GM13976 (cell line): ENCODE data around the gene CRELD1.

ENCODE experiments used
- DNase-seq: peaks from one replicate; pipeline ENCODE4 v3.0.0; 2012; ENCODE audit warnings: low spot score
- in situ Hi-C: fragments of 300-500 bp; cut with MboI; formaldehyde crosslinking; loops from one replicate; pipeline ENCODE4 v1.12.0; 2022; ENCODE audit warnings: low sequenced_read_pairs, mixed read lengths, inconsistent platforms; ENCODE audit not compliant: unreplicated experiment
- TF ChIP-seq, protein P1 (sequence below): IDR thresholded peaks from 2 replicates; pipeline ENCODE4 v1.5.1; 2012; ENCODE audit warnings: borderline replicate concordance, mild to moderate bottlenecking; ENCODE audit not compliant: insufficient read depth; ENCODE audit errors: extremely low read depth, missing control alignments, control extremely low read depth

The CRELD1 gene

DNA sequence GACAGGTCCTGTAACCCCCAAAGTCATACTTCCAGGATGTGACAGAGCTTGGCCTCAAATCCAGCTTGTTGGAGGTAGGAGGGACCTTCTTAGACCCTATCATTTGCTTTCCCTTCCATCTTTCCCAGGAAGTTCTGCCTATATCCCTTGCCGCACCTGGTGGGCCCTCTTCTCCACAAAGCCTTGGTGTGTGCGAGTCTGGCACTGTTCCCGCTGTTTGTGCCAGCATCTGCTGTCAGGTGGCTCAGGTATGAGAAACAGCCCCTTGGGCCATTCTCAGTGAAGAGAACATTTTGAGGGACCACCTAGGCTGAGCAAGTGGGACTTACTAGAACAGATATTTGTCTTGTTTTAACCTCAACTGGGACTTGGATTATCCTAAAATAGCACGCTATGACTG lies 29.7 kb upstream of the CRELD1 start:
- in situ Hi-C loops = no loop called here

GRCh38 chr3:9906480-9906879 lies 27.2 kb upstream of the CRELD1 start:
- in situ Hi-C loops = no loop called here
- TF ChIP-seq, protein P1, sequence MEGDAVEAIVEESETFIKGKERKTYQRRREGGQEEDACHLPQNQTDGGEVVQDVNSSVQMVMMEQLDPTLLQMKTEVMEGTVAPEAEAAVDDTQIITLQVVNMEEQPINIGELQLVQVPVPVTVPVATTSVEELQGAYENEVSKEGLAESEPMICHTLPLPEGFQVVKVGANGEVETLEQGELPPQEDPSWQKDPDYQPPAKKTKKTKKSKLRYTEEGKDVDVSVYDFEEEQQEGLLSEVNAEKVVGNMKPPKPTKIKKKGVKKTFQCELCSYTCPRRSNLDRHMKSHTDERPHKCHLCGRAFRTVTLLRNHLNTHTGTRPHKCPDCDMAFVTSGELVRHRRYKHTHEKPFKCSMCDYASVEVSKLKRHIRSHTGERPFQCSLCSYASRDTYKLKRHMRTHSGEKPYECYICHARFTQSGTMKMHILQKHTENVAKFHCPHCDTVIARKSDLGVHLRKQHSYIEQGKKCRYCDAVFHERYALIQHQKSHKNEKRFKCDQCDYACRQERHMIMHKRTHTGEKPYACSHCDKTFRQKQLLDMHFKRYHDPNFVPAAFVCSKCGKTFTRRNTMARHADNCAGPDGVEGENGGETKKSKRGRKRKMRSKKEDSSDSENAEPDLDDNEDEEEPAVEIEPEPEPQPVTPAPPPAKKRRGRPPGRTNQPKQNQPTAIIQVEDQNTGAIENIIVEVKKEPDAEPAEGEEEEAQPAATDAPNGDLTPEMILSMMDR = no peak
- DNase-seq = no peak

More for the DNA sequence above, 29.7 kb upstream of the CRELD1 start:
- DNase-seq = no peak
- TF ChIP-seq, protein P1 = no peak

DNA sequence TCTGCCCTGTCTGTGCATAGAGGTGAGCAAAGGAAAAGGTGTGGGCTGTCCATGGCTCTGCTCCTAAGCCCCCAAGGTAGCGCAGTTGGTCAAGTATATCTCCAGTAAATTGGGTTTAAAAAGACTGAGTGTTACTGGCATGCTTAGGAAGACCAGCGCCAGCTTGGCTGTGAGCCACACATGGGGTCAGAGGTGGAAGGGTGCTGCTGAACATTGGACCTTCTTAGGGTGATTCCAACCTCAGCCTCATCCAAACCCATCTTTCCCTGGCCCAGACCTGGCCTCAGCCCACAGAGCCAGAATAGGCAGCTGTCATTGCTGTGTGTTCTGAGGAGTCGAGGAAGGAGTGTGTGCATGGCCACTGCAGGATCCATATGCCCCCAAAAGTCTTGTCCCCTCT lies 25.3 kb upstream of the CRELD1 start:
- DNase-seq = no peak
- TF ChIP-seq, protein P1 = no peak
- in situ Hi-C loops = no loop called here

DNA sequence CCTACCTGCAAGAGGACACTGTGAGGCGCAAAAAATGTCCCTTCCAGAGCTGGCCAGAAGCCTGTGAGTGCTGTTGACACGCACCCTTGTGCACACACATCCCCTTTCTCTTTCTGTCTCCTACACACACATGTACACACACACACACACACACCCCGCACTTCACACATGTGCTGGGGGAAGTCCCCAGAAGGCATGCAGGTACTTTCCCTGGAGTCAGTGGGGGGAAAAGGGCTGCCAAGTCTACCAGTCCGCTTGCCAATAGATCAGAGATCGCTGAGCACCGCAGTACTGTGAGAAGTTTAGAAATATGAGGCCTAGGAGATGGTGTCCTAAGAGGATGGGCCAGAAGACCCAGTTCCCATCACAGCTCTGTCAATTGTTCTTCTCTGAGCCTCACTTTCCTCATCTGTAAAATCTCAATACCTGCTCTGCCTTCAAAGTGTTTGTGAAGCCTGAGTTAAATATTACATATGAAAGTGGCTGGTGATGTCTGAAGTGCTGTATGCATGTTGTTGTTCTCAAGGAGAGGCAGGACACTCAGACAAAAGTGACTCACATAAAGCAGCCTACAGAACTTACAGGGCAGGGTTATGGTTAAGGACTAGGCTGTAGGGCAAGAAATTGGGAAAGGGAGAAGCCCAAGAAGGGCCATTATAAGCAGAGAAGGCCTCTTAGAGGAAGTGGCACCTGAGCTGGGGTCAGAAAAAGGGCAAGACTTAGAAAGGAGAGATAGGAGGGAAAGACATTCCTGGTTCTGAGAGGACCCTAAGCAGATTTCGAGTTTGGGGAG lies 24.2 kb upstream of the CRELD1 start:
- no peak for DNase-seq
- in situ Hi-C loops = no loop called here
- TF ChIP-seq, protein P1 = no peak

- TF ChIP-seq, protein P1 = no peak
- no peak for DNase-seq
- in situ Hi-C loops = no loop called here
Measured at GRCh38 chr3:9911863-9912262, 21.8 kb upstream of the CRELD1 start.

GRCh38 chr3:9912294-9912935 lies 21.2 kb upstream of the CRELD1 start:
- in situ Hi-C loops = no loop called here

More at GRCh38 chr3:9912294-9912935, 21.2 kb upstream of the CRELD1 start:
- DNase-seq = no peak
- TF ChIP-seq, protein P1 = no peak
